HG03060 (cell line): ENCODE measurements around the gene ANKRD36.
"Not testable (repeated sequence)": the region's sequence is repeated elsewhere in the genome, so short reads cannot be mapped to it uniquely, and the experiment has no call there.

Source experiments
- ATAC-seq: cut with Tn5 transposase; IDR thresholded peaks from one replicate; pipeline ENCODE4 v1.9.1; 2021; ENCODE audit warnings: low read depth, moderate number of reproducible peaks; ENCODE audit not compliant: unreplicated experiment

The ANKRD36 gene

DNA sequence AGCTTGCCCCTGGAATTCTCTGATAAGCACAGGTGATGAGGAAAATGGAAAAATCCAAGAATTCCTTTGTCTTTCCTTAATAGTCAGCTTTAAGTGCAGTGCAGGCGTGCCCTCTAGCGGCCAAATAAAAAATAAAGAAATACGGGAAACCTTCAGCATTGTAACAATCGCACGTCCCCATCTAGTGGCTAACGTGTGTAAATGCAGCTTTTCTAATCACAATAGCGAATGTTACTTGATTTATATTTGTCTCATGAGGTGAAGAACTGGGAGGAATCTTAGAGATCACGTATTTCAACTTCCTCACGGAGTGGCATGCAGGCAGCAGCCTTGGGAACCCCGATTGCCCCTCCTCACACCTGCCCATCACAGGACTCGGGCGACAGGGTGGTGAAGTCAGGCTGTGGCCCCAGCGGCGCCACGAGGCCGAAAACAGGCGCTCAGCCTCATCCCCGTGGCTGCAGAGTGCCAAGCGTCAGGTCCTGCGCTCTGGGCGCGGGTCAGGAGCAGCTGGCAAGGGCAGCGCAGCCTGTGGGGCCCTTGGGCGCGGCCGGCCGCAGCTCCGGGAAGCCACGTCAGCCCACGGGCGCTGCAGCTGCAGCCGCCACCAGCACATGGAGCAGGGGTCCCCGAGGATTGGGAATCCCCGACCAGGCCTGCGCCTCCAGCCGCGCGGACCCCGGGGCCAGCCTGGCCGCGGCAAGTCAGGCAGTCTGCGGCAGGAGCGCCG is 468 bp upstream of the ANKRD36 start:
- ATAC-seq = not testable (repeated sequence)

DNA sequence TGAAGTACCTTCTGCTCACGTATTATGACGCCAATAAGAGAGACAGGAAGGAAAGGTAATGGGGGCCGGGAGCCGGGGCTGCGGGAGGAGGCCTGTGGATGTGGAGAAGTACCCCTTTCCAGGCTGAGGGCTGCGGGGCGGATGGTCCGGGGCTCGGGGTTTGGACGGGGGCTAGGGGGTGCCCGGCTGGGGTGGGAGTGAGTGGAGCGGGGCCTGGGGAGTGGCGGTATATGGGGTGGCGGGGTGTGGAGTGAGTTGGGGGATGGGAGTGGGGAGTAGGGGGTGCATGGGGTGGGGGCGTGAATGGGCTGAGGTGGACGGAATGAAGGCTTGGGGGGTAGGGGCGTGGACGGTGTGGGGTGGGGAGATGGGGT is 916 bp downstream of the ANKRD36 start:
- ATAC-seq = not testable (repeated sequence)

DNA sequence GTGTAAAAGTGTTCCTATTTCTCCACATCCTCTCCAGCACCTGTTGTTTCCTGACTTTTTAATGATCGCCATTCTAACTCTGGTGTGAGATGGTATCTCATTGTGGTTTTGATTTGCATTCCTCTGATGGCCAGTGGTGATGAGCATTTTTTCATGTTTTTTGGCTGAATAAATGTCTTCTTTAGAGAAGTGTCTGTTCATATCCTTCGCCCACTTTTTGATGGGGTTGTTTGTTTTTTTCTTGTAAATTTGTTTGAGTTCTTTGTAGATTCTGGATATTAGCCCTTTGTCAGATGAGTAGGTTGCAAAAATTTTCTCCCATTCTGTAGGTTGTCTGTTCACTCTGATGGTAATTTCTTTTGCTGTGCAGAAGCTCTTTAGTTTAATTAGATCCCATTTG is 16.1 kb downstream of the ANKRD36 start:
- ATAC-seq = not testable (repeated sequence)

DNA sequence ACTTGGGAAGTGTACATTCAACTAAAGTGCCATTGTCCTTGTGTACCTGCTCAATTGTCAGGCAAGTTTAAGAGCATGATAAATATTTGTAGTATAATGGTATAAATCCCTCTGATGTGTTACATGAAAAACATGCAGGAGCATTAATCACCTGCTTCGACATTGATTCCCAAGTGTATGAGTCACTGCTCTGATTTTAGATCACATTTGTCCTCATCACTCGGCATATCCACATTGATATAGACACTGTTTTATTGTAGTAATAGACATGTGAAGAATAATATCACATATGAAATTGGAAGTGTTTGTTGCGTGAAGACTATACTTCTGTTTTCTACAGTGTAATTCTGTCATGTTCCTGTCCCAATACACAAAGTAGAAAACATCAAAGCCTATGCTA is 31.1 kb downstream of the ANKRD36 start:
- ATAC-seq = not testable (repeated sequence)

DNA sequence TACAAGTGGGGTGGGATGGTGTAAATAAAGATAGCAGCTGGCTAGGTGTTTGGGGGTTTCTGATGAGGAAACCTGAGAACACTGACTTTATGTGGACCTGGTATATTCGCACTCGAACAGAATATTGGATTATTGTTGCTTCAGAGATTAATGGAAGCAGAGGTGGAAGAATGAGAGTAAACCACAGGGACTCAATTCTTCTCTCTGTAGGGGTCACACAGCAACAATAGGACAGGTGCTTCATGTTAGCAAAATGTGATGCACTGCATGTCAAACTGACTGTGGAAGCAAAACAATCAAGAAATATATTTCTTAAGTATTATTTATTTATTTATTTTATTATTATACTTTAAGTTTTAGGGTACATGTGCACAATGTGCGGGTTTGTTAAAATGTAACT is 53.6 kb downstream of the ANKRD36 start:
- not testable (repeated sequence) for ATAC-seq

DNA sequence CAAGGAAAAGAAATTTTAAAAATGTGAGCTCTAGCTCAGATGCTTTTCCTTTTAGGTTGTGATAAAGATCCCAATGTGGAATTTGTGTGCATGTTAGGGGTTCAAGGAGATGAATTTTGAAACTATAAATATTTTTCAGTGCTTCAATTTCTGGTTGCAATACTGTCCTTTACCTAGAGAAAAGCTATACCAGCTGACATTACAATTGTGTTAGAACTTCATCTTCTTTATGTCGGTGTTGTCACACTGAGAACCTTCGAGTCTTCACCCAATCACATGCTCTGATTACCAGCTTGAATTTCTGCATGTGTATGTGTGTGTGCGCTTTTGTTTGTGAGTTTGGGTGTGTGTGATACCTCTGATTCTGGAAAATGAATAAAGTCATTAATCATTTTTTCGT is 55.0 kb downstream of the ANKRD36 start:
- ATAC-seq = not testable (repeated sequence)

DNA sequence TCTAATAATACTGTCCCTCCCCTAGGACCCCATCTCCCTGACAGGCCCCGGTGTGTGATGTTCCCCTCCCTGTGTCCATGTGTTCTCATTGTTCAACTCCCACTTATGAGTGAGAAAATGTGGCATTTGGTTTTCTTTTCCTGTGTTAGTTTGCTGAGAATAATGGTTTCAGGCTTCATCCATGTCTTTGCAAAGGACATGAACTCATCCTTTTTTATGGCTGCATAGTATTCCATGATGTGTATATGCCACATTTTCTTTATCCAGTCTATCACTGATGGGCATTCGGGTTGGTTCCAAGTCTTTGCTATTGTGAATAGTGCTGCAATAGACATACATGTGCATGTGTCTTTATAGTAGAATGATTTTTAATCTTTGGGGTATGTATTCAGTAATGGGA is 55.6 kb downstream of the ANKRD36 start:
- ATAC-seq = not testable (repeated sequence)

DNA sequence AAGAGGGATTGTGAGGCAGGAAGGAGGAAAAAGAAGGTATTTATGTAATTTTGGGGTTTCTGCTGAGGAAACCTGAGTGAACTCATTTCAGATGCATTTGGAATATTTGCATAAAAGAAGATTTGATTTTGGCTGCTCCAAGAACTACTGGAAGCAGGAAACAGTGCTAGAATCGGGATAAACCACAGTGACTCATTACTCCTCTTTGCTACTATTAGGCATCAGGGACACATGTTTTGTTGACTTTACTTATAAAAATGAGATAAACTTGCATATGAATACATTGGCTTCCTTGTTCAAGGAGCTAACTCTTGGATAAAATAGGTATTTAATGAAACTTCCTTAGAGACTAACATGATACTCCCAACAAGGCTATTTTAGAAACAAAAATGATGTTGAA is 67.4 kb downstream of the ANKRD36 start:
- ATAC-seq = not testable (repeated sequence)

DNA sequence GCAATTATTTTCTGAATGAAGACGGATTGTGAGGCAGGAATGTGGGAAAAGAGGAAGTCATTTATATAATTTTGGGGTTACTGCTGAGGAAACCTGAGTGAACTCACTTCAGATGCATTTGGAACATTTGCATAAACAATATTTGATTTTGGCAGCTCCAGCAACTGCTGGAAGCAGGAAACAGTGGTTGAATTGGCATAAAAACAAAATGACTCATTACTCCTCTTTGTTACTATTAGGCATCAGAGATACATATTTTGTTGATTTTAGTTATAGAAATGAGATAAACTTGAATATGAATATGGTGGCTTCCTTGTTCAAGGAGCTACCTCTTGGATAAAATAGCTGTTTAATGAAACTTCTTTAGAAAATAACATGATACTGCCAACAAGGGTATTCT is 82.4 kb downstream of the ANKRD36 start:
- not testable (repeated sequence) for ATAC-seq

DNA sequence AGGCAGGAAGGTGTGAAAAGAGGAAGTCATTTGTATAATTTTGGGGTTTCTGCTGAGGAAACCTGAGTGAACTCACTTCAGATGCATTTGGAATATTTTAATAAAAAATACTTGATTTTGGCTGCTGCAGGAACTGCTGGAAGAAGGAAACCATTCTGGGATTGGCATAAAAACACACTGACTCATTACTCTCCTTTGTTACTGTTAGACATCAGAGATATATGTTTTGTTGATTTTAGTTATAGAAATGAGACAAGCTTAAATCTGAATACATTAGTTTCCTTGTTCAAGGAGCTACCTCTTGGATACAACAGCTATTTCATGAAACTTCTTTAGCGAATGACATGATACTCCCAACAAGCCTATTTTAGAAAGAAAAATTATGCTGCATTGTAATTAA is 84.3 kb downstream of the ANKRD36 start:
- ATAC-seq = not testable (repeated sequence)

DNA sequence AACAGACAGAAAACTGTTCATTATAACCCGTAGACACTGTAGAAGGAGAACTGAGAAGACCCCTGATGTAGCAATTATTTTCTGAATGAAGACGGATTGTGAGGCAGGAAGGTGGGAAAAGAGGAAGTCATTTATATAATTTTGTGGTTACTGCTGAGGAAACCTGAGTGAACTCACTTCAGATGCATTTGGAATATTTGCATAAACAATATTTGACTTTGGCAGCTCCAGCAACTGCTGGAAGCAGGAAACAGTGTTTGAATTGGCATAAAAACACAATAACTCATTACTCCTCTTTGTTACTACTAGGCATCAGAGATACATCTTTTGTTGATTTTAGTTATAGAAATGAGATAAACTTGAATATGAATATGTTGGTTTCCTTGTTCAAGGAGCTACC is 87.9 kb downstream of the ANKRD36 start:
- not testable (repeated sequence) for ATAC-seq

DNA sequence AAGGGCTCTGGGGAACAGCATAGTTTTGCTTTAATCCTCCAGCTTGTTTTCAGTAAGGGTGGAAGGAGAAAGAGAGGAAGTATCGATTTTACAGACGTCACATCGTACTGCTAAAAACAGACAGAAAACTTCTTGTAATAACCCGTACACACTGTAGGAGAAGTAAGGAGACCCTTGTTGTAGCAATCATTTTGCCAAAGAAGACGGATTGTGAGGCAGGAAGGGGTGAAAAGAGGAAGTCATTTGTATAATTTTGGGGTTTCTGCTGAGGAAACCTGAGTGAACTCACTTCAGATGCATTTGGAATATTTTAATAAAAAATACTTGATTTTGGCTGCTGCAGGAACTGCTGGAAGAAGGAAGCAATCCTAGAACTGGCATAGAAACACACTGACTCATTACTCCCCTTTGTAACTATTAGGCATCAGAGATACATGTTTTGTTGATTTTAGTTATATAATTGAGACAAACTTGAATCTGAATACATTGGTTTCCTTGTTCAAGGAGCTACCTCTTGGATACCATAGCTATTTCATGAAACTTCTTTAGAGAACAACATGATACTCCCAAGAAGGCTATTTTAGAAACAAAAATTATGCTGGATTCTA is 89.8 kb downstream of the ANKRD36 start:
- not testable (repeated sequence) for ATAC-seq

DNA sequence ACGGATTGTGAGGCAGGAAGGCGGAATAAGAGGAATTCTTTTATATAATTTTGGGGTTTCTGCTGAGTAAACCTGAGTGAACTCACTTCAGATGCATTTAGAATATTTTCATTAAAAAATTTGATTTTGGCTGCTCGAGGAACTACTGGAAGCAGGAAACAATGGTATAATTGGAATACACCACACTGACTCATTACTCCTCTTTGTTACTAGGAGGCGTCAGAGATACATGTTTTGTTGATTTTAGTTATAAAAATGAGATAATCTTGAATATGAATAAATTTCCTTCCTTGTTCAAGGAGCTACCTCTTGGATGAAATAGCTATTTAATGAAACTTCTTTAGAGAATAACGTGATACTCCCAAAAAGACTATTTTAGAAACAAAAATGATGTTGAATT is 97.4 kb downstream of the ANKRD36 start:
- no peak for ATAC-seq

DNA sequence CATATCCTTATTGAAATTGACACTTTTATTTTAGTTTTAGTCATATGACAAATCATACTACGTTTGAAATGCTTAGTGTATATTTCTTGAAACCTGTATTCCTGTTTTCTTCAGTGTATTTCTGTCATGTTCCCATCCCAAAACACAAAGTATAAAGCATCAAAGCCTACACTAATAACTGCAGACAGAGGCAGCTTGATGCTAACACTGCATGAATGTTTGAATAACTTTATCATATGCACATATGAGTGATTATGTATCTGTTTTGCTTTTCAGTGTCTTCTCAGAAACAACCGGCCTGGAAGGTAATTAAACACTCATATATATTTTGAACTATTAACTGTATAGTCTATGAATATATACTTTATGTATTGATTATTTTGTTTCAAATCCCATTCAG is 102.1 kb downstream of the ANKRD36 start:
- not testable (repeated sequence) for ATAC-seq

DNA sequence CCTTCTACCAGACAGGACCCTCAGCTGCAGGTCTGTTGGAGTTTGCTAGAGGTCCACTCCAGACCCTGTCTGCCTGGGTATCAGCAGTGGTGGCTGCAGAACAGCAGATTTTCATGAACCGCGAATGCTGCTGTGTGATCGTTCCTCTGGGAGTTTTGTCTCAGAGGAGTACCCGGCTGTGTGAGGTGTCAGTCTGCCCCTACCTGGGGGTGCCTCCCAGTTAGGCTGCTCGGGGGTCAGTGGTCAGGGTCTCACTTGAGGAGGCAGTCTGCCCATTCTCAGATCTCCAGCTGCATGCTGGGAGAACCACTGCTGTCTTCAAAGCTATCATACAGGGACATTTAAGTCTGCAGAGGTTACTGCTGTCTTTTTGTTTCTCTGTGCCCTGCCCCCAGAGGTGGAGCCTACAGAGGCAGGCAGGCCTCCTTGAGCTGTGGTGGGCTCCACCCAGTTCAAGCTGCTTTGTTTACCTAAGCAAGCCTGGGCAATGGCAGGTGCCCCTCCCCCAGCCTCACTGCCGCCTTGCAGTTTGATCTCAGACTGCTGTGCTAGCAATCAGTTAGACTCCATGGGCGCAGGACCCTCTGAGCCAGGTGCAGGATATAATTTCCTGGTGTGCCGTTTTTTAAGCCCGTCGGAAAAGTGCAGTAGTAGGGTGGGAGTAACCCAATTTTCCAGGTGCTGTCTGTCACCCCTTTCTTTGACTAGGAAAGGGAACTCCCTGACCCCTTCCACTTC is 118.1 kb downstream of the ANKRD36 start:
- ATAC-seq = not testable (repeated sequence)

DNA sequence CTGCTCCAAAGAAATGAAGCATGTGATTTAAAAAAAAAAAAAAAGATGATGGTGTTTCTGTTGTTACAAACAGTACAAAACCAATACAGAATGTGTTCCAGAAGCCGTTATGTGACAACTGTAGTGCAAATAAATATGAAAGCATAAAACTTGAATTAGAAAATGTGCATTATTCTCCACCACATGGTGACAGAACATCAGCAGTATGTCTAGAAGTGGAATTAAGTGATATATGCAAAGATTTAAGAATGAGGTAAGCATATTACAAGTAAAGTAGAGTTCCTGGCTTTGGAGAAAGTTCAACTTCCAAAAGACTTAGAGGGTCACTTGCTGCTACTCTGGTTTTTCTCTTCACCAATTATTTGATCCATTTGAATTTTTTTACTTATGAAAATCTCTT is 120.0 kb downstream of the ANKRD36 start:
- not testable (repeated sequence) for ATAC-seq

DNA sequence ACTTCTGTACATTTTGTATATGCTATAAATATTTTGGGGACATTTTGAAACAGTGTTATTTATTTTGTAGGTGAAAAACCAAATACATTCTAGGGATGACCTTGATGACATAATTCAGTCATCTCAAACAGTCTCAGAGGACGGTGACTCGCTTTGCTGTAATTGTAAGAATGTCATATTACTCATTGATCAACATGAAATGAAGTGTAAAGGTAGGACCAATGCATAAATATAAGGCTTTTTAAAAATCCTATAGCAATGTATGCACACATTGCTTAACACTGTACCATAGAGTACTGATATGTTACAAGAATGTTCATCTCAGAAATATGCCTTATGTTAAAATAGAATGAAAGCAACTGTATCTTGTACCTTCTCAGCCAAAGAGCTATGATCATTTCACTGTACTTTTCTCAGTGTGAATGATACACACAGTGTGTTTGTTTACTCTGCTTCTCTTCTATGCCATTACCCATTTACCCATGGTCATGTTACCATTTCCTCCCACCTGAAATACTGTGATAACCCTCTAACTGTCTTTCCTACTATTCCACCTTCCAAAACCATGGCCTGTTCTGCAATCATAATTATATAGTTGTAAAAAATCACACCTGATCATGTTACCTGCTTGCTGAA is 120.8 kb downstream of the ANKRD36 start:
- ATAC-seq = not testable (repeated sequence)

DNA sequence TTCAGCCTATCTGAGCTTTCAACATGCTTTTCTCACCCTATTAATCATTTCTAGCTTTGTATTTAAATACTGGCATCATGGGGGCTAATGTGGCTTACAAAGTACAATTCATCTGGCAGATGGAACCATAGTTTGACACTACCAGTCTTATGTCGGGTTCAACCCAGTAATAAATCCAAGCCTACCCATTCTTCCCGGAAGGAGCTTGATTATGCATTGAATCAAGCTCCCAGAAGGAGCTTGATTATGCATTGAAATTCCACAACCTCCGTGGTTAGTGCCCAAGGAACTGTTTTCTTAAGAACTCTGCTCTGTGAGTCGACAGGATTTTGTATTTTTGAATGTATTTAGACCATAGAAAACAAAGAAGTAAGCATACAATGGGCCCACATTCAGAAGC is 148.2 kb downstream of the ANKRD36 start:
- not testable (repeated sequence) for ATAC-seq

DNA sequence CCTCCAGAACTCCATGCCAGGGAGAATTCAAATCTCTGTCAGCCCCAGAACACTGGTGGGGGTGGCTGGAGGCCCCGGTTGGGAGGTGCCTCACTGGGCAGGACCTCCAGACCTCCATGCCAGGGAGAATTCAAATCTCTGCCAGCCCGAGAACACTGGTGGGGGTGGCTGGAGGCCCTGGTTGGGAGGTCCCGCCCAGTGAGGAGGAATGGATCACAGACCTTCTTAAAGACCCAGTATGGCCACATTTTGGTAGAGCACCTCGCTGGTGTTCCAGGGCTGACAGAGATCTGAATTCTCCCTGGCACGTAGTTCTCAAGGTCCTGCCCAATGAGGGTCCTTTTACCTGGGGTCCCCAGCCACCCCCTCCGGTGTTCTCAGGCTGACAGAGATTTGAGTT is 153.5 kb downstream of the ANKRD36 start:
- ATAC-seq = not testable (repeated sequence)

DNA sequence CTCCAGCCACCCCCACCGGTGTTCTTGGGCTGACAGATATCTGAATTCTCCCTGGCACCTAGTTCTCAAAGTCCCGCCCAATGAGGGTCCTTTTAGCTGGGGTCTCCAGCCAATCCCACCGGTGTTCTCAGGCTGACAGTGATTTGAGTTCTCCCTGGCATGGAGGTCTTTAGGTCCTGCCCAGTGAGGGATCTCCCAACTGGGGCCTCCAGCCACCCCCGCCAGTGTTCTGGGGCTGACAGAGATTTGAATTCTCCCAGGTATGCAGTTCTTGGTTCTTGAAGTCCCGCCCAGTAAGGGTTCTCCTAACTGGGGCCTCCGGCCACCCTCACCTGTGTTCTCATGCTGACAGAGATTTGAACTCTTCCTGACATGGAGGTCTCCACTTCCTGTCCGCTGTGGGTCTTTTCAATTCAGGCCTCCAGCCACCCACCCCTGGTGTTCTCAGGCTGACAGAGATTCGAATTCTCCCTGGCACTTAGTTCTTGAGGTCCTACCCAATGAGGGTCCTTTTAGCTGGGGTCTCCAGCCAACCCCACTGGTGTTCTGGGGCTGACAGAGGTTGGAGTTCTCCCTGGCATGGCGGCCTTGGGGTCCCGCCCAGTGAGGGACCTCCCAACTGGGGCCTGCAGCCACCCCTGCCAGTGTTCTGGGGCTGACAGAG is 154.6 kb downstream of the ANKRD36 start:
- ATAC-seq = no peak
